Kidney (tissue), 14 donors: ENCODE measurements around the gene FLT1. TPM values are rescaled to one million over a fixed set of nuclear protein-coding genes. Genes with fewer than 3 reads are reported as not detected.

Experiments
- DNase-seq, 5 donors: peaks; one replicate each; pipeline ENCODE4 v3.0.0-alpha.2; 2013 to 2020
- FAIRE-seq: peaks from 2 replicates; lab custom pipeline; 2012; peaks lifted over from hg19 to GRCh38; lab: Jason Lieb, UNC
- H3K27ac ChIP-seq, 2 donors: one replicate each; pipeline ENCODE4 v1.7.0; 2013; ENCODE audit warnings: low read depth in 2 of 2, low read length in 2 of 2, inconsistent platforms in 1 of 2
- H3K27me3 ChIP-seq: one replicate; pipeline ENCODE4 v1.7.1; 2013; ENCODE audit warnings: low read length, inconsistent platforms; ENCODE audit not compliant: control insufficient read depth, insufficient read depth
- H3K36me3 ChIP-seq, 3 donors: one replicate each; pipeline versions ENCODE4 v1.7.0 to v1.7.1; 2013; ENCODE audit warnings: low read length in 3 of 3, control low read depth in 1 of 3, inconsistent platforms in 1 of 3; ENCODE audit not compliant: insufficient read depth in 3 of 3, control insufficient read depth in 2 of 3
- H3K4me1 ChIP-seq, 3 donors: one replicate each; pipeline versions ENCODE4 v1.7.0 to v1.7.1; 2013; ENCODE audit warnings: low read length in 3 of 3, inconsistent platforms in 1 of 3, low read depth in 1 of 3; ENCODE audit not compliant: control insufficient read depth in 2 of 3, insufficient read depth in 2 of 3
- H3K4me3 ChIP-seq, 3 donors: one replicate each; pipeline versions ENCODE4 v1.7.0 to v1.8.1; 2013; ENCODE audit warnings: low read length in 3 of 3, control low read depth in 1 of 3, inconsistent platforms in 1 of 3
- H3K9ac ChIP-seq, 3 donors: one replicate each; pipeline versions ENCODE4 v1.7.0 to v1.7.1; 2013; ENCODE audit warnings: low read length in 3 of 3, control low read depth in 1 of 3, inconsistent platforms in 1 of 3
- H3K9me3 ChIP-seq, 3 donors: one replicate each; pipeline versions ENCODE4 v1.7.0 to v1.7.1; 2013; ENCODE audit warnings: low read length in 3 of 3, control low read depth in 1 of 3, inconsistent platforms in 1 of 3; ENCODE audit not compliant: control insufficient read depth in 2 of 3, insufficient read depth in 1 of 3
- intact Hi-C: fragments of 100-400 bp; cut with DNase I; formaldehyde crosslinking; loops from one replicate; pipeline ENCODE4 v1.11.1; 2022
- polyA plus RNA-seq: library from polyadenylated mRNA; stranded (reverse); fragments of 350-450 nt; fragmentation: Illumina TruSeq; extraction: RNeasy Lipid Tissue Mini Kit (QIAGEN cat#74804); gene quantifications from one replicate; pipeline ENCODE4 v1.2.3, GENCODE V29; 2014; ENCODE audit warnings: low read depth, low replicate concordance; ENCODE audit not compliant: insufficient read depth
- total RNA-seq: library from RNA; stranded (reverse); fragmentation: NEBNext Ultra II Directional; extraction: Animal tissue kit (Norgen Biotek cat#: 25700); gene quantifications from one replicate; pipeline ENCODE4 v1.2.1, GENCODE V29; 2021
- TF ChIP-seq, protein P1 (sequence below): IDR thresholded peaks from 3 replicates; pipeline ENCODE4 v1.5.1; 2012; ENCODE audit warnings: mild to moderate bottlenecking, moderate library complexity, borderline replicate concordance; ENCODE audit not compliant: insufficient read depth; ENCODE audit errors: extremely low read depth
- donor health status: control.
- donor health status: control.
- donor health status: control.
- donor health status: control.
- donor health status: control.
- donor health status: DM: yes; HTN: yes; CAD: no.
- donor health status: Normal renal cell carcinoma (clear cell type).

FLT1 gene
- total and polyA plus RNA-seq, 2 donors from 2014 or later = 17.2 to 45.7 TPM

GRCh38 chr13:28458051-28458450 lies 36.9 kb downstream of the FLT1 start:
- no peaks in the 10 kb centered on the region for H3K4me1 ChIP-seq
- H3K9ac ChIP-seq = no peak overlapping the region
- H3K36me3 ChIP-seq = no peaks in the 10 kb centered on the region
- H3K4me3 ChIP-seq = no peak overlapping the region
- no peak for DNase-seq
- H3K9me3 ChIP-seq = no peaks in the 10 kb centered on the region
- no peaks in the 10 kb centered on the region for H3K27me3 ChIP-seq
- TF ChIP-seq, protein P1, sequence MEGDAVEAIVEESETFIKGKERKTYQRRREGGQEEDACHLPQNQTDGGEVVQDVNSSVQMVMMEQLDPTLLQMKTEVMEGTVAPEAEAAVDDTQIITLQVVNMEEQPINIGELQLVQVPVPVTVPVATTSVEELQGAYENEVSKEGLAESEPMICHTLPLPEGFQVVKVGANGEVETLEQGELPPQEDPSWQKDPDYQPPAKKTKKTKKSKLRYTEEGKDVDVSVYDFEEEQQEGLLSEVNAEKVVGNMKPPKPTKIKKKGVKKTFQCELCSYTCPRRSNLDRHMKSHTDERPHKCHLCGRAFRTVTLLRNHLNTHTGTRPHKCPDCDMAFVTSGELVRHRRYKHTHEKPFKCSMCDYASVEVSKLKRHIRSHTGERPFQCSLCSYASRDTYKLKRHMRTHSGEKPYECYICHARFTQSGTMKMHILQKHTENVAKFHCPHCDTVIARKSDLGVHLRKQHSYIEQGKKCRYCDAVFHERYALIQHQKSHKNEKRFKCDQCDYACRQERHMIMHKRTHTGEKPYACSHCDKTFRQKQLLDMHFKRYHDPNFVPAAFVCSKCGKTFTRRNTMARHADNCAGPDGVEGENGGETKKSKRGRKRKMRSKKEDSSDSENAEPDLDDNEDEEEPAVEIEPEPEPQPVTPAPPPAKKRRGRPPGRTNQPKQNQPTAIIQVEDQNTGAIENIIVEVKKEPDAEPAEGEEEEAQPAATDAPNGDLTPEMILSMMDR = no peak
- no peak overlapping the region for H3K27ac ChIP-seq
- FAIRE-seq = no peak
- intact Hi-C loops = no loop called here

GRCh38 chr13:28457521-28457920 lies 37.4 kb downstream of the FLT1 start:
- H3K27me3 ChIP-seq = no peaks in the 10 kb centered on the region
- intact Hi-C loops = no loop called here
- no peak for FAIRE-seq

DNA sequence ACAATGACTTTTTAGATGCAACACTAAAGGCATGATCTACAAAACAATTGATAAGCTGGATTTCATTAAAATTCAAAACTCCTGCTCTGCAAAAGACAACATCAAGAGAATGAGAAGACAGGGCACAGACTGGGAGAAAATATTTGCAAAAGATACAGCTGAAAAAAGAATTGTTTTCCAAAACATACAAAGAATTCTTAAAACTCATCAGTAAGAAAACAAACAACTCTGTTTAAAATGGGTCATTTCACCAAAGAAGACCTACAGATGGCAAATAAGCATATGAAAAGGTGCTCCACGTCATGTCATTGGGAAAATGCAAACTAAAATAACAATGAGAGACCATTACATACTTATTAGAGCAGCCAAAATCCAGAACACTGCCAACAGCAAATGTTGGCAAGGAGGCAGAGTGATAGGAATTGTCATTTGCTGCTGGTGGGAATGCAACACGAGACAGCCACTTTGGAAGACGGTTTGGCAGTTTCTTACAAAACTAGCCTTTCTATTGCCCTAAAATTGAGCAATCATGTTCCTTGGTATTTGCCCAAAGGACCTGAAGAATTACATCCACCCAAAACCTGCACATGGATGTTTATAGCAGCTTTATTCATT lies 39.2 kb downstream of the FLT1 start:
- FAIRE-seq (no peak), DNase-seq (no peak)
- Histone ChIP-seq H3K27ac (no peak overlapping the region), H3K4me1 (no peaks in the 10 kb centered on the region), H3K9me3 (no peaks in the 10 kb centered on the region), H3K27me3 (no peaks in the 10 kb centered on the region), H3K36me3 (no peaks in the 10 kb centered on the region), H3K4me3 (no peak overlapping the region), H3K9ac (no peak overlapping the region)
- intact Hi-C loops = no loop called here
- TF ChIP-seq, protein P1 = no peak

More at GRCh38 chr13:28457521-28457920, 37.4 kb downstream of the FLT1 start:
- DNase-seq = no peak
- no peaks in the 10 kb centered on the region for H3K36me3 ChIP-seq
- H3K9ac ChIP-seq = no peak overlapping the region
- TF ChIP-seq, protein P1 = no peak
- H3K27ac ChIP-seq = no peak overlapping the region
- no peak overlapping the region for H3K4me3 ChIP-seq
- H3K4me1 ChIP-seq = no peaks in the 10 kb centered on the region
- no peaks in the 10 kb centered on the region for H3K9me3 ChIP-seq

- Histone ChIP-seq H3K27me3 (no peaks in the 10 kb centered on the region), H3K9ac (no peak overlapping the region), H3K4me1 (no peaks in the 10 kb centered on the region), H3K27ac (no peak overlapping the region), H3K4me3 (no peak overlapping the region), H3K36me3 (no peaks in the 10 kb centered on the region), H3K9me3 (peaks cover 0 to 4% (median 2%) of the 10 kb centered on the region in 3 donors)
- TF ChIP-seq, protein P1 = no peak
- no peak for FAIRE-seq
- DNase-seq = no peak
- intact Hi-C loops = no loop called here
Measured at GRCh38 chr13:28452755-28453154, 42.2 kb downstream of the FLT1 start.
